NCI-H460 (cell line): ENCODE data around the gene TOM1. TPM values are rescaled to one million over a fixed set of nuclear protein-coding genes. Genes with fewer than 3 reads are reported as not detected.

Source experiments
- DNase-seq: peaks from one replicate; pipeline ENCODE4 v3.0.0-alpha.2; 2016; ENCODE audit warnings: low read depth; ENCODE audit errors: extremely low read depth
- total RNA-seq: library from RNA; depleted of rRNA; stranded (reverse); fragments of >200 nt; shearing (Covaris generic); gene quantifications from 2 replicates; pipeline ENCODE4 v1.2.3, GENCODE V29; 2014

TOM1 gene
- total RNA-seq, 1 experiment from 2014 or later = 19.3 TPM

GRCh38 chr22:35363566-35364086 is 63.9 kb downstream of the TOM1 start:
- no peak for DNase-seq

DNA sequence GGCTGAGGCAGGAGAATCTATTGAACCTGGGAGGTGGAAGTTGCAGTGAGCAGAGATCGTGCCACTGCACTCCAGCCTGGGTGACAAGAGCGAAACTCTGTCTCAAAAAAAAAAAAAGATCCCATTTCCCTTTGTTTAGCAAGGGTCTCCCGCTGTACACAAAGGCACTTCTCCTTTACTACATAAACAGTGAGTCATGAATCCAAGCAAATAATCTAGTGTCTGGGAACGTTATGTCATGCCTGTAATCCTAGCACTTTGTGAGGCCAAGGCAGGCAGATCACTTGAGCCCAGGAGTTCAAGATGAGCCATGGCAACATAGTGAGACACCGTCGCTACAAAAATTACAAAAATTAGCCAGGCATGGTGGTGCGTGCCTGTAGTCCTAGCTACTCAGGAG is 64.5 kb downstream of the TOM1 start:
- DNase-seq = peak; percentile 24

- no peak for DNase-seq
Observed at GRCh38 chr22:35367331-35367886, 67.7 kb downstream of the TOM1 start.

DNA sequence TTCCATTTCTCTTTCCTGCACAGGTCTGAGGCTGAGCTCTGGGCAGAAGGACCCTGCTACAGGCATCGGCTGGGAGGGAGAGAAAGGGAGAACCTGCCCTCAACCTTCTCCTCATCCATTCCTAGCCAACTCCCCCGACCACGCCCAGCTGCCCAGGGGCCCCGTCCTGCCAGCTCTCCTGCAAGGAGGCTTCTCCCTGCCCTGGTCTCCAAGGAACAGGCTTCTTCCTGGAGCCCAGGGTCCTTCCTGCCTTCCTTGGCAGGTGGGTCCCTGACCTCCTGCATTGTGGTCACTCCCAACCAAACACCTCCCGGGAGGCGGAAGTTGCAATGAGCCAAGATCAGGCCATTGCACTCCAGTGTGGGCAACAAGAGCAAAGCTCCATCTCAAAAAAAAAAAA is 68.7 kb downstream of the TOM1 start:
- no peak for DNase-seq

DNA sequence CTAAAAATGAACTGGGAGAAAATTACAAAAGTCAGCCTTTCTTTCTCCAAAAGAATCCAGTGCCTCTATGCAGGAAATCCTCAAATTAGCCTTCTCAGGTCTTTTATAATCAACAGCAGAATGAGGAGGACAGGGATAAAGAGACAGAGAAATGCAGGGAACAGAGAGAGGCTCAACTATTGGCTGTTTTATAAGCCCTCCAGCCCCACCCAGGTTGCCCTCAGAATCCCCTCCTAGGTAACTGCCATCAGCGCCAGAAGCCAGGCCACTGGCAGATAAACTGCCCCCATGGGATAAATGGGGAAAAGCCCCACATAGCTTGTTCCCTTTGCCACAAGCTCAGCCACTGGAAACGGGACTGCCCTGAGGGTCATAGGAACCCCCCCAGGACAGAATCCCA is 70.3 kb downstream of the TOM1 start:
- no peak for DNase-seq

DNA sequence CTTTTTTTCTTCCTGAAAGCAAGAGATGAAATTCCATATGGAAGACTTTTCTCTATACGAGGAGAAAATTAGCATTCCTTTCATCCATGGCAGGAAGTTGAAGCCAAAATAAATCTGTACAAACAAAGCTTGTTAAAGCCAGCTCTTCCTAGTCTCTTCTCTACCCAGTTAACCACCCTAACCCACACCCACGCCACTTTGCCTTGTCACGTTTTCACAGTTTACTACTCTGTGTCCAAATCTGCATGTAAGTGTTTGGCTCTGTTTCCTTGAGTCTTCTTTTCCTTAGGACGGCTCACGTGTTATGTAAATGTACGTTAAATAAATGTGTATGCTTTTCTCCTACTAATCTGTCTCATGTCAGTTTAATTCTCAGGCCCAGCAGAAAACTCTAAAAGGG is 74.1 kb downstream of the TOM1 start:
- DNase-seq = no peak

GRCh38 chr22:35375031-35375430 is 75.3 kb downstream of the TOM1 start:
- DNase-seq = no peak

DNA sequence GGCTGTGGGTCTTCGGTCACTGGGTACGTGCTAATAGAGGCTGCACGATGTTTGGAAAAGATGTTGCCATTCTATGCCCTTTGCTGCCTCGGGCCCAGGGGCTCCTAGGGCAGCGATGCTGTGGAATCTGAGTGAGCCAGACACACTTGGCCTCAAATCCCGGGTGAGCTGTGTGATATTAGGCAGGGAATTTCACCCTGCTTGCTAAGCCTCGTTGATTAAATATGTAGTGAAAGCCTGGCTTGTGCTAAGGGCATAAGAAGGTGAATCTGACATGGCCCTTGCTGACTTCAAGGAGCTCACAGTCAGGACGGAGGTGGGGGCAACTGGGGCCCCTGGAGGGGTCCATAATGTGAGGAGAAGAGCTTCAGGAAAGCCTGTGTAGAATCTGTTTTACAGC is 75.8 kb downstream of the TOM1 start:
- DNase-seq = no peak

DNA sequence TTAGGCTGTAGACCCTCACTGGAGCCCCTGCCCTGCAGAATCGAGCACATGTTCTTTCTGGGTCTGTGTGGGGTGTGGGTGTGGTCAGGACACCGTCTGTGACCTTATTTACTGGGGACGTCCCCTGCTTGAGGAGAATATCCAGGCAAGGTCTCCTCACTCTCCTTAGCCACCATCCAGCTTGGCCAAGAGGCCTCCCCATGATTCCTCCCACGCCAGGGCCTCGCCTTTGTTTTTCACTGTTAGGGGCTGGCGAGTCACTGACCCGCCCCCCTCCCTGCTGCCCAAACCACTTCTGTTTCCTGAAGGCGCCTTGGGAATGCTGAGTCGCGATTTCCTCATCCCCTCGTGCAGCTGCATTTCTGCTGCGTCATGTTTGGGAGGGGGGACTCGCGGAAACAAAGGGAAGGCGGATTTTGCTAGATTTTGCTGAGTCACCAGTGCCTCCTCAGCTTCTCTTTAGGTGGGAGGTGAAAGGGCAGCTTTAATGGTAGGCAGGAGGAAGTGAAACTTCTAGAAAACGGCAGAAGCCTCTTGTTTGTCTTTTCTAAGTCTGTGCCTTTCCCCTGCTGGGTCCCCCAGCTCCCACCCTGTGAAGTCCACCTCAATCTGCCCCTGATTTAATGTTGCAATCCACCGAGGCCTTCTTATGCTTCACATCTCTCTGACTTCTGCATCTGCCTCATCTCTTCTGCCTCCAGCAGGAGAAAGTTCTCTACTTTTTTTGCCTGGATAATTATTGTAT is 77.2 kb downstream of the TOM1 start:
- DNase-seq = peak; percentile 92

DNA sequence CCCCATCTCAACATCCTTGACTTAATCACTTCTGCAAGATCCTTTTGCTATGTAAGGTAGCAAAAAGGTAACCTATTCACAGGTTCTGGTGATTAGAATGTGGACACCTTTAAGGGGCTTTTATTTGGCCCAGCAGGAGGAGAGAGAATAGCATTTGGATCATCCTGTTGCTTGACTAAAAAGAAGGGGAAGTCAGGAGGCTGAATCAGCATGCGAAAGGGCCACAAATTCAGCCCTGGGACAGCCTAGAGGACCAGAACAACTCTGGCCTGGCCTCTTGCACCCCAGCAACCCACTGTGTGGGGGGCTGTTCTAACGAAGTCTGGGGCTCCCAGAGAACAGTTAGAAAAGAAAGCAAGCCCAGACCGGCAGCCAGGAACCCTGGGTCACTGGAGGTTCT is 78.0 kb downstream of the TOM1 start:
- DNase-seq = no peak

DNA sequence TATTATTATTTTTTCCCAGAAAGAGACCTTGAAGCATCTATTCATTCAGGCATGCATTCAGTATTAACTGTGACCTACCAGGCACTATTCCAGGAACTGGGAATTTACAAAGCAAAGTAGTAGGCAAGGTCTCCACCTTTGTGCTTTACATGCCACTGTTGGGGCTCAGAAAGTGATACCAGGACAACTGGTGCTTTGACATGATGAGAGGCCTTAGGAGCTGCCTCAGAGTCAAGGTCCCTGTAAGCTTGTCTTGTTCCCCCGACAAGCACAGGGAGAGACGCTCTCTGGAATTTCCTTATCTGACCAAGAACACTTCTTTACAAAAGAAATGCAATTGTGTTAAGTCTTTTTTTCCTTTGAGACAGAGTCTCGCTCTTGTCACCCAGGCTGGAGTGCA is 78.9 kb downstream of the TOM1 start:
- DNase-seq = no peak

DNA sequence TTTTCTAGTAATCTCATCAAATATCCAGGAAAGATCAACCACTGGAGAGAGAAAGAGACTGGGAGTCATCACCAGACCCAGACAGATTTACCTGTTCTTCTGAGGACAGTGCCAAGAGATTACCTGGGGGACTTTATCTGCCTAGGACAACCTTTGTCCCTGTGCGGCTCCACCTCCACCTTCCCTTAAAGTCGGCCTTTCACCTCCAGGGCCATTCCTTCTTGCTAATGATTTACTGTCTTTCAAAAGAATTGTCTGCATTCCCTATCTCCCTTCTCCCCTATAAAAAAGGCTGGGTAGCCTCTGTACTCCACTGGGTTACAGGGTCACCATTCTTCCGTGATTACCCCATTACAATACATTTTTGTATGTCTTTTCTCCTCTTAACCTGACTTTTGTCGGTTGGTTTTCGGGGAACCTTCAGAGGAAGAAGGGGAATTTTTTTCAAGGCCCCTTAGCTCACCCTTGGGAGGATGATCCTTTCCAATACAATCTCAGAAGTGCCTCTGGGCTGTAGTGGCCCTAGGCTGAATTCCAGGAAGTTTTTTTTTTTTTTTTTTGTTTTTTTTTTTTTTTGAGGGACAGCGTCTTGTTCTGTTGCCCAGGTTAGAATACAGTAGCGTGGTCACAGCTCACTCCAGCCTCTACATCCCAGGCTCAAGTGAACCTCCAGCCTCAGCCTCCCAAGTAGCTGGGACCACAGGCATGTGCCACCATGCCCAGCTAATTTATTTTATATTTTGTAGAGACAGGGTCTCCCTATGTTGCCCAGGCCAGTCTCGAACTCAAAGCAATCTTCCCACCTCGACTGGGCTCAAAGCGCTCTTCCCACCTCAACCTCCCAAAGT is 79.7 kb downstream of the TOM1 start:
- DNase-seq = no peak

DNA sequence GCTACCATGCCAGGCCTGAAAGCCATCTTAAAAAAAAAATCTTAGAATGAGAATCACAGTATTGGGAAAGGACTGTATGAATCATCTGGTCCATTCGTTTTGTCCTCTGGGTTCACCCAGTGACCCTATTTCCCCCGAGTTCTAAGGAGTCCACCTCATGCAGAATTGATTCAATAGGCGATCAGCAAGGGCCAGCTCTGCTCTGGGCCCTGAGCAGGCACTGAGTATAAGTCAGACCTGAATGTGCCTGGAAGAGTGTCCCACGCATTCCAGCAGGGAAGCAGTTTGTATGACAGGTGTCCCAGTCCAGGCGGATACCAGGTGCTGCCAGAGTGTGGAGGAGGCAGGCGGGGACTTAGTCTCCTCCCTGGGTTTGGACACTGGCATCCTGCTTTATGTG is 80.3 kb downstream of the TOM1 start:
- no peak for DNase-seq

DNA sequence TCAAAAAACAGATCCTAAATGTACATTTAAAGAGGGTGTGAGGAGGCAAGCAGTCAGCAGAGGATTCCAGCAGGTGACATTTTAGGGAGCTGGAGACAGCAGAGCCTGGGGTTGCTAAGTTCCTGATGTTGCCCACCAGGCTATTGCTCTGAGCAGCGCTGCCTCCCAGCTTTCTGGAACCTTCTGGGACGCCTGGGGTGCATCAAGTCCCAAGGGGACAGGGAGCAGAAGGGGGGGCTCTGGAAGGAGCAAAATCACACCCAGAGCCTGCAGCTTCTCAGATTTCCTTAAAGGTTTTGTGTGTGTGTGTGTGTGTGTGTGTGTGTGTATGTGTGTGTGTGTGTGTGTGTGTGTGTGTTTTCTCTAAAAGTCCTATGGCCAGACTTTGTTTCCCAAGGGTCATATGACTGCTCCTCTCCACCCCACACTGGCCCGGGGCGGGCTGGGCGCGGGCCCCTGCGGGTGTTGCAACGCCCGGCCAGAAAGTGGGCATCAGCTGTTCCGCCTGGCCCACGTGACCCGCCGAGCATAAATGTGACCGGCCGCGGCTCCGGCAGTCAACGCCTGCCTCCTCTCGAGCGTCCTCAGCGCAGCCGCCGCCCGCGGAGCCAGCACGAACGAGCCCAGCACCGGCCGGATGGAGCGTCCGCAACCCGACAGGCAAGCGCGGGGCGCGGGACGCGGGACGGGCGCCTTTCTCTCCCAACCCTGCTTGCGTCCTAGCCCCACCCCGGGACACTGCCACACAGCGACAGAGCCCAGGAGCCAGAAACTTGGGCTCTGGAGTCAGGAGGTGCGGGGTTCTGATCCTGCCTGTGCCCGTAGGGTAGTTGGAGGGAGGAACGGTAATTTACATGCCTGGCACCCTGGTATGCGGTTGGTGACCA is 81.1 kb downstream of the TOM1 start, which contains the start of gene HMOX1:
HMOX1 (plus strand) TSS at position 560 of the 887 bp plus-strand sequence; CDS start at position 638, 78 bp downstream.
- peak; percentile 77 for DNase-seq

- no peak for DNase-seq
Observed at GRCh38 chr22:35381424-35382009, 81.8 kb downstream of the TOM1 start.

DNA sequence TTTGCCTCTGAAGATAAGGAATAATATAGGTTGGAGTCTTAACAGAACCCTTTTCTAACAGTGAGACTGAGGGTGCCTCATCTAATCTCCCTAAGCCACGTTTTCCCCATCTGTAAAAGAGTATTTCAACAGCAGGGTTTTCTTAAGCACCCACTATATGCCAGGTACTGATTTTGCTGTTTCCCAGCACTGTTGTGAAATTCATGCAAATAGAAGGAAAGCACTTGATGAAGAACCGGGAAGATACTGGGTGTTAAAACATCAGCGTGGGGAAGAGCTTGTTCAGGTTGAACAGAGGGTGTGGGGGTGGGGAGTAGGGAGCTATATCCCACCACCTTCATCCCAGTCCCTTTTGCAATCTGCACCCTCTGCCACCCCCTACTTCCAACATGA is 84.0 kb downstream of the TOM1 start:
- DNase-seq = no peak

DNA sequence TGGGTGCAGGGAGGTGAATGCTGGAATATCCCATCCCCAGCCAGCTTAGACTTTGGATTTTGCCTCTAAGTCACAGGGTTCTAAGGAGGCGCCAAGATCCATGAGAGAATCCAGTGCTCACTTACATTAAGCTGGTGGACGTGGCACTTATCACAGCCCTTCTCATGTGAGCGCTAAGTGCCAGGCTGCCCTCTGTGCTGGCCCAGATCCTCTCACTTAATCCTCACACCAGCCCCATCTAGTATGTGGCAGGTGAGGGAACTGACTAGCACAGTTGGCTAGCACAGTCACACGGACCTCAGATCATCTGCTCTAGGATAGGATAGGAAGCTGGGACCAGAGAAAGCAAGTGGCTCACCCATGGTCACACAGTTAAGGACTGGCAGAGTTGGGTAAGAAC is 84.8 kb downstream of the TOM1 start:
- no peak for DNase-seq

DNA sequence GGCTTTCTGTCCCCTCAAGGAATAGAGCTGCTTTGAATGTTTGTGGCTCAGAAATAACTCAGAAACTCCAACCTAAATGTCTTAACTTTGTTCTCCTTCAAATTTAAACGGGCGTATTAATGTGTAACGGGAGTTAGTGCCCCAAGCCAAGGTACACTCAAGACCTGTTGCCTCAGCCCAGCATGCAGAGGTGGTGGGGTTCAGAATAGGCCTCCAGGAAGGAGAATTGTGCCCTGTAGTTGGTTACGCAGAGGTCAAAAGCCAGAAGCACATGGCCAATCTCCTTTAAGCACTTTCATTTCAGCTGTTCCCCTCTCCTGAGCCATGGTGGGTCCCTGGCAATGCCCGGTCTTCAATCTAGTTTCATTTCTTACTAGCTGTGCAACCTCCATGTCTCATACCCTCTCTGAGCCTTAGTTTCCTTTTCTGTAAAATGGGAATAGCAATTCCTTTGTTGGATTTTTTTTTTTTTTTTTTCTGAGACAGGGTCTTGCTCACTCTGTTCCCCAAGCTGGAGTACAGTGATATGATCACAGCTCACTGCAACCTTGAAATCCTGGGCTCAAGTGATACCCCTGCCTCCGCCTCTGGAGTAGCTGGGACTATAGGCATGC is 85.4 kb downstream of the TOM1 start:
- no peak for DNase-seq

DNA sequence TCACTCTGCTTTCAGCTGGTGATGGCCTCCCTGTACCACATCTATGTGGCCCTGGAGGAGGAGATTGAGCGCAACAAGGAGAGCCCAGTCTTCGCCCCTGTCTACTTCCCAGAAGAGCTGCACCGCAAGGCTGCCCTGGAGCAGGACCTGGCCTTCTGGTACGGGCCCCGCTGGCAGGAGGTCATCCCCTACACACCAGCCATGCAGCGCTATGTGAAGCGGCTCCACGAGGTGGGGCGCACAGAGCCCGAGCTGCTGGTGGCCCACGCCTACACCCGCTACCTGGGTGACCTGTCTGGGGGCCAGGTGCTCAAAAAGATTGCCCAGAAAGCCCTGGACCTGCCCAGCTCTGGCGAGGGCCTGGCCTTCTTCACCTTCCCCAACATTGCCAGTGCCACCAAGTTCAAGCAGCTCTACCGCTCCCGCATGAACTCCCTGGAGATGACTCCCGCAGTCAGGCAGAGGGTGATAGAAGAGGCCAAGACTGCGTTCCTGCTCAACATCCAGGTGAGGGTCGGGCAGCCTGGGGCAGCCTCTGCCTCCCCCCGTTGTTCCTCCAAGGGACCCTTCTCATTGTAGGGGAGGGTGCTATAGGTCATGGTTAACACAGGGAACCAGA is 87.1 kb downstream of the TOM1 start:
- no peak for DNase-seq
